Measurements from ENCODE around the gene BBC3. TPM values are rescaled to one million over a fixed set of nuclear protein-coding genes. Genes with fewer than 3 reads are reported as not detected.

The BBC3 gene
- total RNA-seq, 1 donor from 2014 or later, result 11.5 TPM

GRCh38 chr19:47227352-47228167 is 3.4 kb downstream of the BBC3 start:
- Mint-ChIP-seq H3K4me3 (peak overlapping the region; percentile 81), H3K4me1 (peaks cover 29% of the 10 kb centered on the region), H3K36me3 (ENCODE audit: low read depth) (no peaks in the 10 kb centered on the region), H3K27ac (peak overlapping the region; percentile 80), H3K27me3 (no peaks in the 10 kb centered on the region), H3K9me3 (no peaks in the 10 kb centered on the region)
- peak; percentile 3 for ATAC-seq (ENCODE audit: low read depth)
- peak; percentile 51 for DNase-seq
- no peak for TF ChIP-seq CTCF (IDR thresholded peaks at IDR 0.05)
- CTCF ChIA-PET, result interaction anchor here (0.7 to 4.9 kb wide), 3 partner anchors 16 to 404 kb away, joined by 3 to 51 read pairs (median 45); no protein-coding TSS in a partner anchor
- intact Hi-C loops (cut with micrococcal nuclease), result loop anchor here (2.0 to 10.0 kb wide), 2 partner anchors 367 to 443 kb away; partner anchors contain the start of genes ARHGAP35 and SLC1A5
- POLR2A ChIA-PET, result interaction anchor here (0.6 to 7.3 kb wide), 16 partner anchors 11 to 439 kb away, joined by 4 to 152 read pairs (median 11); partner anchors contain the start of genes CCDC9, INAFM1, KPTN and SAE1

GRCh38 chr19:47226426-47227351 is 4.3 kb downstream of the BBC3 start:
- Mint-ChIP-seq H3K27ac (peak overlapping the region; percentile 89), H3K27me3 (no peaks in the 10 kb centered on the region), H3K4me3 (peak overlapping the region; percentile 85), H3K9me3 (no peaks in the 10 kb centered on the region), H3K4me1 (peaks cover 21% of the 10 kb centered on the region), H3K36me3 (ENCODE audit: low read depth) (no peaks in the 10 kb centered on the region)
- intact Hi-C loops (cut with micrococcal nuclease), result loop anchor here (1.0 to 10.0 kb wide), 7 partner anchors 16 to 442 kb away; partner anchors contain the start of genes ARHGAP35, CCDC9, INAFM1 and SLC1A5
- CTCF ChIA-PET, result interaction anchor here (0.7 to 4.9 kb wide), 7 partner anchors 11 to 403 kb away, joined by 3 to 51 read pairs (median 3); partner anchors contain the start of gene CCDC9
- POLR2A ChIA-PET, result interaction anchor here (0.6 to 7.3 kb wide), 27 partner anchors 11 to 607 kb away, joined by 3 to 152 read pairs (median 6); partner anchors contain the start of genes CCDC9, INAFM1, KPTN and SAE1
- ATAC-seq (ENCODE audit: low read depth) (peak; percentile 7), DNase-seq (peak; percentile 54)
- no peak for TF ChIP-seq CTCF (IDR thresholded peaks at IDR 0.05)

- CTCF ChIA-PET, result interaction anchor here (0.7 to 4.9 kb wide), 6 partner anchors 10 to 99 kb away, joined by 3 to 51 read pairs (median 4); partner anchors contain the start of gene CCDC9
- Mint-ChIP-seq H3K27me3 (no peaks in the 10 kb centered on the region), H3K9me3 (no peaks in the 10 kb centered on the region), H3K4me3 (peak overlapping the region; percentile 85), H3K36me3 (ENCODE audit: low read depth) (no peaks in the 10 kb centered on the region), H3K27ac (peak overlapping the region; percentile 89), H3K4me1 (peaks cover 16% of the 10 kb centered on the region)
- POLR2A ChIA-PET, result interaction anchor here (0.6 to 7.3 kb wide), 28 partner anchors 10 to 1323 kb away, joined by 3 to 152 read pairs (median 4); partner anchors contain the start of genes CCDC9, INAFM1, SAE1 and TMEM160
- DNase-seq, result peak; percentile 94
- peak; percentile 61 for ATAC-seq (ENCODE audit: low read depth)
- TF ChIP-seq CTCF (IDR thresholded peaks at IDR 0.05), result no peak
- intact Hi-C loops (cut with micrococcal nuclease), result loop anchor here (1.0 to 10.0 kb wide), 7 partner anchors 16 to 441 kb away; partner anchors contain the start of genes ARHGAP35, CCDC9, INAFM1 and SLC1A5
Measured at GRCh38 chr19:47225746-47226425, 5.1 kb downstream of the BBC3 start.

GRCh38 chr19:47221890-47222289 is 9.1 kb downstream of the BBC3 start:
- Mint-ChIP-seq H3K36me3 (ENCODE audit: low read depth) (no peaks in the 10 kb centered on the region), H3K9me3 (no peaks in the 10 kb centered on the region), H3K4me3 (no peak overlapping the region), H3K4me1 (peaks cover 7% of the 10 kb centered on the region), H3K27ac (no peak overlapping the region), H3K27me3 (no peaks in the 10 kb centered on the region)
- ChIA-PET CTCF (no interaction called here), POLR2A (interaction anchor here (0.6 kb wide), 1 partner anchor 75 kb away, joined by 3 read pairs; no protein-coding TSS in a partner anchor)
- ATAC-seq (ENCODE audit: low read depth) (no peak), DNase-seq (no peak)
- TF ChIP-seq CTCF (IDR thresholded peaks at IDR 0.05), result no peak
- intact Hi-C loops (cut with micrococcal nuclease), result loop anchor here (10.0 kb wide), 1 partner anchor 437 kb away; the partner anchor contains the start of gene SLC1A5
